Erythroblast (primary cell): Measurements from ENCODE around the gene JAZF1.

ENCODE experiments used
- GATA1 ChIP-seq: IDR thresholded peaks from 2 replicates; pipeline ENCODE4 v1.6.1; 2011; ENCODE audit warnings: low read depth, mild to moderate bottlenecking, control low read depth, low read length, moderate library complexity
- POLR2A ChIP-seq: IDR thresholded peaks from 2 replicates; pipeline ENCODE4 v1.6.1; 2011; ENCODE audit warnings: mild to moderate bottlenecking, low read length

DNA sequence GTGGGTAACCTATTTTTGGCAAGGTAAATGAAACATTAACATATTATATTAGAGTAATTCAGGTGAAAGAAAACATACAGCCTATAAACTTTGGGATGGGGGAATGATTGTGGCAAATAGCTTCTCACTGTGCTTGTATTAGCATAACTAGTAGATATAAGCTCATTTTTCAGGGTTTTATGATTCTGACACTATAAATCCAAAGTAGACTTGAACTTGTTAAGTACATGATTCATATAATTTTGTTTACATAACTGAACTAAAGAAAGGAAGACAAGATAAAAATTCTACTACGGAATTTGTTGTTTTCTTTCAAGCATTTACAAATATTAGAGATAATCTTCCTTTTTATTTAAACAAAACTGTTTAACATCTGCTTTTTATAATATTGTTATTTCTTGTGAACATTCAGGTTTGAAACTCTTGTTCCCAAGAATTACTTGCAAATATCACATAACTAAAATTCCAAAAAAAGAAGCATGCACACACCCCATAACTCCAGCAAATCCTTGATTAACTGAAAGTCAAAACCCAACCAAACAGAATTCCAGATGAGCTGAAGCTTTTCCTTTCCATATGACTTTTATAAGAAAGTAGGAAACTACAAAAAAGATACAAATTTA lies 142.3 kb downstream of the JAZF1 start:
- TF ChIP-seq POLR2A (no peak), GATA1 (no peak)
